ENCODE results near the gene MARVELD1. TPM values are rescaled to one million over a fixed set of nuclear protein-coding genes. Genes with fewer than 3 reads are reported as not detected.
A peak's percentile ranks its signal among the peaks of the same experiment; 100 is the strongest.

MARVELD1 gene
- total RNA-seq, 8 experiments from 2014 or later: 2.0 to 37.7 (median 8.2) TPM

DNA sequence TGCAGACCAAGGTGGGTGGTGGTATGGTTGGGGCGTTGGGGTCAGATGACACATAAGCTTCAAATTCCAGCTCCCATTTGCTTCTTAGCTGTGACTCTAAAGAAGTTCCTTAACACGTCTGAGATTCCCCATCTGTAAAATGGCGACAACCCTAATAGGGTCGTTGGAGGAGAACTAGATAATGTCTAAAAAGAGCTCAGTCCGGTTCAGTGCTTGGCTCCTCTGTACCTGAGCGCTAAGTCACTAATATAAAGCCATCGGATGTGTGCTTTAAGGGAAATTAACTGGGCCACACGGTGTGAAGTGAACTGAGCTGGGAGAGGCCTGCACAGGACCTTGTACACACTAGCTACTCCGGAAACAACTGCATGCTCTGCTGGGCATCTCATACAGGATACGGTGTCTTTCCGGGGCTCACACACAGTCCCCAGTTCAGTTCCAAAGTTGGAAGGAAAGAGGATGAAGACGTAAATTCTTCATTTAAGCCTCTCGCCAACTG, 22.9 kb downstream of the MARVELD1 start:
- Histone ChIP-seq H3K4me1 (replicated peaks in 1 of 2) (peaks cover 10 to 11% of the 10 kb centered on the region in 2 donors), H3K27ac (no peak overlapping the region), H3K4me3 (peak overlapping the region in 1 of 5 donors; percentile 83)
- in situ Hi-C loops (cut with MboI; ENCODE audit: low pct_unique_long_range_greater_than_20kb in 2 of 9, low sequenced_read_pairs in 9 of 9, unreplicated experiment in 9 of 9): no loop called here
- WGBS, 10 experiments: 64 to 100% (median 87%) methylated on average over 1 to 10 of the region's 13 CpGs; no CpG with 5 or more reads in 2 of the 10 experiments
- ATAC-seq (replicated peaks in 6 of 8): peak in 3 of 8 experiments; percentile 5 to 11 (median 7)

- peak within 1 kb of the TSS; percentile 61 to 75 for H3K27ac ChIP-seq
- 0 to 7% (median 1%) methylated on average over 2 to 23 of the region's 72 CpGs; no CpG with 5 or more reads in 4 of the 10 experiments for WGBS, 10 experiments
- peak within 1 kb of the TSS; percentile 75 to 94 (median 83) for H3K4me3 ChIP-seq
- in situ Hi-C loops (cut with MboI; ENCODE audit: low pct_unique_long_range_greater_than_20kb in 2 of 9, low sequenced_read_pairs in 9 of 9, unreplicated experiment in 9 of 9): no loop called here
- H3K4me1 ChIP-seq (replicated peaks in 1 of 2): peaks cover 10 to 11% of the 10 kb centered on the region in 2 donors
- peak; percentile 75 to 93 (median 88) for ATAC-seq (replicated peaks in 6 of 8)
These were observed 23.6 kb downstream of the MARVELD1 start, which contains the start of gene ZFYVE27 for GRCh38 chr10:97736902-97737769. Gene ZFYVE27, plus strand, starts transcription at chr10:97737128. Its CDS starts 1,350 bp downstream, at chr10:97738478.

GRCh38 chr10:97737770-97738265, 24.3 kb downstream of the MARVELD1 start:
- peak in 1 of 8 experiments; percentile 0 for ATAC-seq (replicated peaks in 6 of 8)
- 0 to 100% (median 43%) methylated on average over 1 to 10 of the region's 14 CpGs; no CpG with 5 or more reads in 1 of the 10 experiments for WGBS, 10 experiments
- peaks cover 10 to 11% of the 10 kb centered on the region in 2 donors for H3K4me1 ChIP-seq (replicated peaks in 1 of 2)
- H3K27ac ChIP-seq: no peak overlapping the region
- in situ Hi-C loops (cut with MboI; ENCODE audit: low pct_unique_long_range_greater_than_20kb in 2 of 9, low sequenced_read_pairs in 9 of 9, unreplicated experiment in 9 of 9): no loop called here
- peak overlapping the region; percentile 75 to 94 (median 83) for H3K4me3 ChIP-seq

DNA sequence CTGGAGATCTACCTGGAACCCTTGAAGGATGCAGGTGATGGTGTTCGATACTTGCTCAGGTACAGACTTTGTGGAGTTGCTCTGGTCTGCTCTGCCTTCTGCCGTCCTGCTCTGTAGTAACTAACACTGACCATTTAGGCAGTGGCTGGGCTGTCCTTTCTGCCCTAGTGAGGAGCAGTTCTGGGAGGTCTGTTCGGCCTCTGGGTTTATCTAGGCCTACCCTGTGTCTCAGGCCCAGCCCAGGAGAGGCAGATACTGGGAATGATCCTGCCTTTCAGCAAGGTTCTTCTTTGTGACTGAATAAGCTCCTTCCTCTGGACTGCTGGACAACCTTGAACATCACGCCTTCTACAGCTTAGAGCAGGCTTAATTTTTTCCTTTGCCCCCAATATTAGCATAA, 25.1 kb downstream of the MARVELD1 start:
- H3K4me1 ChIP-seq (replicated peaks in 1 of 2): peaks cover 10 to 11% of the 10 kb centered on the region in 2 donors
- in situ Hi-C loops (cut with MboI; ENCODE audit: low pct_unique_long_range_greater_than_20kb in 2 of 9, low sequenced_read_pairs in 9 of 9, unreplicated experiment in 9 of 9): no loop called here
- no peak overlapping the region for H3K27ac ChIP-seq
- WGBS, 10 experiments: 90 to 100% (median 100%) methylated on average over 1 to 3 of the region's 4 CpGs; no CpG with 5 or more reads in 3 of the 10 experiments
- no peak for ATAC-seq (replicated peaks in 6 of 8)
- no peak overlapping the region for H3K4me3 ChIP-seq

- Histone ChIP-seq H3K4me1 (replicated peaks in 1 of 2) (peaks cover 10 to 11% of the 10 kb centered on the region in 2 donors), H3K4me3 (no peak overlapping the region), H3K27ac (no peak overlapping the region)
- WGBS, 10 experiments: 0 to 100% (median 86%) methylated on average over 1 to 2 of the region's 2 CpGs; no CpG with 5 or more reads in 1 of the 10 experiments
- in situ Hi-C loops (cut with MboI; ENCODE audit: low pct_unique_long_range_greater_than_20kb in 2 of 9, low sequenced_read_pairs in 9 of 9, unreplicated experiment in 9 of 9): no loop called here
- no peak for ATAC-seq (replicated peaks in 6 of 8)
These were observed 27.1 kb downstream of the MARVELD1 start for GRCh38 chr10:97740613-97741012.

GRCh38 chr10:97743169-97743943, 29.8 kb downstream of the MARVELD1 start:
- 60 to 95% (median 90%) methylated on average over 1 to 7 of the region's 10 CpGs; no CpG with 5 or more reads in 1 of the 10 experiments for WGBS, 10 experiments
- in situ Hi-C loops (cut with MboI; ENCODE audit: low pct_unique_long_range_greater_than_20kb in 2 of 9, low sequenced_read_pairs in 9 of 9, unreplicated experiment in 9 of 9): no loop called here
- Histone ChIP-seq H3K4me3 (no peak overlapping the region), H3K27ac (no peak overlapping the region), H3K4me1 (replicated peaks in 1 of 2) (peaks cover 1 to 3% of the 10 kb centered on the region in 2 donors)
- ATAC-seq (replicated peaks in 6 of 8): no peak

GRCh38 chr10:97744405-97745035, 31.0 kb downstream of the MARVELD1 start:
- Histone ChIP-seq H3K27ac (no peak overlapping the region), H3K4me3 (no peak overlapping the region), H3K4me1 (replicated peaks in 1 of 2) (no peaks in the 10 kb centered on the region)
- in situ Hi-C loops (cut with MboI; ENCODE audit: low pct_unique_long_range_greater_than_20kb in 2 of 9, low sequenced_read_pairs in 9 of 9, unreplicated experiment in 9 of 9): no loop called here
- WGBS, 10 experiments: 81 to 100% (median 93%) methylated on average over 1 to 13 of the region's 15 CpGs; no CpG with 5 or more reads in 4 of the 10 experiments
- ATAC-seq (replicated peaks in 6 of 8): no peak

DNA sequence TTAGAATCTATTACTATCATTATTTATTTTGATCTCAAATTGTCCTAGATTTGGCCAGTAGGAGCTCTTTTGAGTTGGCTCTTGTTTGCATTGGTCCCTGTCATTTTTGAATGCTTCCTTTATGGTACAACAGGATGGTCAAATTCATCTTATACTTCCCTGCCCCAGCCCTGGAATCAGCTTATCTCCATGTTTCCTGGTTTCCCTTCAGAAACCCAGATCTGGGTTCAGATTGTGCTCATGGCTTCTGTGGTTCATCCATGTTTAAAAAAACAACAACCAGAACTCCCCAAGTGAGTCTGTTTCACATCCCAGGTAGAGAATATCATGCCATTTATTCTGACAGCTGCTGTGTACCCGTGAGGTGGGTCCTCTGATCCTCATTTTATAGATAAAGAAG, 34.0 kb downstream of the MARVELD1 start:
- in situ Hi-C loops (cut with MboI; ENCODE audit: low pct_unique_long_range_greater_than_20kb in 2 of 9, low sequenced_read_pairs in 9 of 9, unreplicated experiment in 9 of 9): no loop called here
- no peak overlapping the region for H3K27ac ChIP-seq

DNA sequence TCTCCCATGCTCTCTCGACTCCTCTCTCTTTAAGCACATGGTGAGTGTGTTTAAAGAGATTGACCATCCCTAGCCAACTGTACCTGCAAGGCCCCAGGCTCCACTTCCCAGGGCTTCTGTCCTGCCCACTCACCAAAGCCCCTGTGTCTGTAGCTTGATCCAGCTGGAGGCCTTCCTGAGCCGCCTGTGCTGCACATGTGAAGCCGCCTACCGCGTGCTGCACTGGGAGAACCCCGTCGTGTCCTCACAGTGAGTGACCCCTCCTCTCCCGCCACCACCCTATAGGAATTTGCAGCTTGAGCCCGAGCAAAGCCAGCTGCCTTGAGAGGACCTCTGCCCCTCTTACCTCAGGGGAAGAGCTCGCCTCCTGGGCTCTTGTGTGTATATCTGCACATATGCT, 34.6 kb downstream of the MARVELD1 start:
- Histone ChIP-seq H3K27ac (no peak overlapping the region), H3K4me3 (no peak overlapping the region), H3K4me1 (replicated peaks in 1 of 2) (no peaks in the 10 kb centered on the region)
- in situ Hi-C loops (cut with MboI; ENCODE audit: low pct_unique_long_range_greater_than_20kb in 2 of 9, low sequenced_read_pairs in 9 of 9, unreplicated experiment in 9 of 9): no loop called here
- WGBS, 10 experiments: 65 to 100% (median 73%) methylated on average over 1 to 8 of the region's 10 CpGs; no CpG with 5 or more reads in 4 of the 10 experiments
- ATAC-seq (replicated peaks in 6 of 8): no peak

More for the DNA sequence above, 34.0 kb downstream of the MARVELD1 start:
- Histone ChIP-seq H3K4me1 (replicated peaks in 1 of 2) (no peaks in the 10 kb centered on the region), H3K4me3 (no peak overlapping the region)
- 50 to 100% (median 83%) methylated on average over 1 of the region's 1 CpG; no CpG with 5 or more reads in 5 of the 10 experiments for WGBS, 10 experiments
- no peak for ATAC-seq (replicated peaks in 6 of 8)

- ATAC-seq (replicated peaks in 6 of 8): no peak
- no peaks in the 10 kb centered on the region for H3K4me1 ChIP-seq (replicated peaks in 1 of 2)
- H3K27ac ChIP-seq: no peak overlapping the region
- 87 to 96% methylated on average over 4 of the region's 18 CpGs; no CpG with 5 or more reads in 8 of the 10 experiments for WGBS, 10 experiments
- no peak overlapping the region for H3K4me3 ChIP-seq
- in situ Hi-C loops (cut with MboI; ENCODE audit: low pct_unique_long_range_greater_than_20kb in 2 of 9, low sequenced_read_pairs in 9 of 9, unreplicated experiment in 9 of 9): no loop called here
These were observed 39.4 kb downstream of the MARVELD1 start for GRCh38 chr10:97752956-97753355.

GRCh38 chr10:97754726-97755125, 41.2 kb downstream of the MARVELD1 start:
- no peak overlapping the region for H3K4me3 ChIP-seq
- H3K4me1 ChIP-seq (replicated peaks in 1 of 2): no peaks in the 10 kb centered on the region
- no peak overlapping the region for H3K27ac ChIP-seq
- ATAC-seq (replicated peaks in 6 of 8): no peak
- in situ Hi-C loops (cut with MboI; ENCODE audit: low pct_unique_long_range_greater_than_20kb in 2 of 9, low sequenced_read_pairs in 9 of 9, unreplicated experiment in 9 of 9): no loop called here
- 42 to 100% (median 68%) methylated on average over 1 to 3 of the region's 4 CpGs; no CpG with 5 or more reads in 1 of the 10 experiments for WGBS, 10 experiments

- Histone ChIP-seq H3K4me1 (replicated peaks in 1 of 2) (no peaks in the 10 kb centered on the region), H3K4me3 (no peak overlapping the region), H3K27ac (no peak overlapping the region)
- no peak for ATAC-seq (replicated peaks in 6 of 8)
- in situ Hi-C loops (cut with MboI; ENCODE audit: low pct_unique_long_range_greater_than_20kb in 2 of 9, low sequenced_read_pairs in 9 of 9, unreplicated experiment in 9 of 9): no loop called here
- 100% methylated on average over 1 of the region's 6 CpGs; no CpG with 5 or more reads in 8 of the 10 experiments for WGBS, 10 experiments
These were observed 42.2 kb downstream of the MARVELD1 start for GRCh38 chr10:97755718-97756117.

Measured in motor neuron (in vitro differentiated cells).